DMS114 treated with DMSO at 0.1 percent for 48 hours (cell line): ENCODE data around the gene ZBTB40.

Experiments used
- DNase-seq: peaks from one replicate; lab custom pipeline; 2025; ENCODE audit not compliant: unreplicated experiment; lab: John Stamatoyannopoulos, UW

The ZBTB40 gene

DNA sequence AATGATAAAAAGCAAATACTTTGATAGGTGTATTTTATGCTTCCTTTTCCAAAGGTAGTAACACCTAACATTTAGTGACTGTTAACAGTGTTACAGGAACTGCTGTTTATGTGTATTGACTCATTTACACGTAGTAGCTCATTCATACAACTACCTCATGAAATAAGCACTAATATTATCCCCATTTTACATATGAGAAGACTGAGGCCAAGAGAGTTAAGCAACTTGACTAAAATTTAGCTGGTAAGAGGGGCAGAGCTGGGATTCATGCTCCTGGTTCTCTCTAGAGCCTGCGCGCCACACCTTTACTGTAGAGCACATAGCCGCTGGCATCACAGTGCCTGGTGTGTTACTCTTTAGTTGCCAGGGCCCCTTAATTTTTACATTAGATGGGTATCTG is 11.3 kb downstream of the ZBTB40 start:
- no peak for DNase-seq

DNA sequence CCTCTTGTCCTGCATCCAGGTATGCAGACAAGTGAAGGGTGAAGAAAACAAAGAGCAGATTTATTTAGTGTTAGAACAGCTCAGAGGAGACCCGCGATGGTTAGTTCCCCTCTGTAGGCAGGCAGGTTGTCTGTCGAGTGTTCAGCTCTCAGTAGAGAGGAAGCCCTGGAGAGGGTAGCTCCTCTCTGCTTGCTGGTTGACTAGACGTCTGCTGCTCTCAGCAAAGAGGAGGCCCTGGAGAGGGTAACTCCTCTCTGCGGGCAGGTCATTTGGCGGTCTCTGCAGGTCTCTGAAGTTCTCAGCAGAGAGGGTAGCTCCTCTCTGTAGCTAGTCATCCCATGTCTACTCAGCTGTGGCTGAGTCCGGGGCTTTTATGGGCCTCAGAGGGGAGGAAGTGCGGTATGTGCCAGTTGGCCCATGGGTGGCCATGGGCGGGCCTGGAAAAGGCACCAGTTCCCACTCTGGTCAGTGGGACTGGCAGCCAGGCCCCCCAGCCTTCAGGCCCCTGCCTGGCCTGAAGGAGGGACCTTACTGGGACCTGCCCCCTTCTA is 13.4 kb downstream of the ZBTB40 start:
- no peak for DNase-seq

DNA sequence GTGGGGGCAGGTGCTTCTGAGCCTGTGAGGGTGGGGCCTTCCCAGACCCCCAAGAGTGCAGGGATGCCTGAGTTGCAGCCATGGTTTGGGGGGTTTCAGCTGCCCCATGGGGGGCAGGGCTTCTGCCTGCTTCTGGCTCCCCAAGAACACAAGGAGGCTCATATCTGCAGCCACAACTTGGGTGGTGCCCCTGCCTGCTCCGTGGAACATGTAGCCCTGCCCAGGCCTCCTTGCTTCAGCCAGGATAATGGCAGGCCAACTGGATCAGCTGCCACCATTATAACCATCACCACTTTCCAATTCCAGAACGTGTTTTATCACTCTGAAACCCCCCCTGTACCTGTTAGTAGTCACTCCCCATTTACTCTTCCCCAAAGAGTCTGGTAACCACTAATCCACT is 14.0 kb downstream of the ZBTB40 start:
- no peak for DNase-seq

DNA sequence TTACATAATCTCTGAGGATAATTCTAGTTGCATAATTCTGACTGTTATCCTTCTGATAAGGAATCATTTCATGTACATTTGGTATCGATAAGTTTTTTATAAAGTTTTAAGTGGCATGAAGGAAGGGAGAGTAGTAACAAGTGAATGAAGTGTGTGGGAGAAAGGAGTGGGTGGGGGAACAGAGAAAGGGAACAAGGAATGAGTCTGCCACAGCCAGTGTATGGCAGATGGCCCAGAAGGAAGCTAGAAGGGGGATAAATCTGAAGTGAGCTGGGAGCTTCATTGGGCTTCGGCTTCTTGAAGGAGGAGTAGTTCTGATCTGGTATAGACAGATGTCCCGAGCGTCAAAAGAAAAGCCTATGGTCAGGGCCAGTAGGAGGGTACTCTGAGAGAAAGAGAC is 18.6 kb downstream of the ZBTB40 start:
- DNase-seq, result no peak

DNA sequence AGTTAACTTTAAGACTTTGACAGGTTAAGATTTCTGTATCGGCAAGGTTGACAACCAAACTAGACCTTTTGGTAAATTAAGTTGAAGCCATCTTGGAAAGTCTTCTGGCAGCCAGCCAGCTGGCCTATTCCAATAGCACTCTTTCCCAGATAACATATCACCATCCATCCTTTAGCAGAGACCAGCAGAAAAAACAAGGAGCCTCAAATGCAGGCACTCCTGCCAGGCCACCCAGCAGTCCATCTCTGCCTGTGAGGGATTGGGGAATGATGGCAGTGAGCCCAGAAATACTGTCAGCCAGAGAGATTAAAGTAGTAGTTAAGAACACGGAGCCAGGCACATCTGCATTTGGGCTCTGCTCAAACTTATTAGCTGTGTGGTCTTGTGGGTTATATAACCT is 19.4 kb downstream of the ZBTB40 start:
- DNase-seq, result no peak

DNA sequence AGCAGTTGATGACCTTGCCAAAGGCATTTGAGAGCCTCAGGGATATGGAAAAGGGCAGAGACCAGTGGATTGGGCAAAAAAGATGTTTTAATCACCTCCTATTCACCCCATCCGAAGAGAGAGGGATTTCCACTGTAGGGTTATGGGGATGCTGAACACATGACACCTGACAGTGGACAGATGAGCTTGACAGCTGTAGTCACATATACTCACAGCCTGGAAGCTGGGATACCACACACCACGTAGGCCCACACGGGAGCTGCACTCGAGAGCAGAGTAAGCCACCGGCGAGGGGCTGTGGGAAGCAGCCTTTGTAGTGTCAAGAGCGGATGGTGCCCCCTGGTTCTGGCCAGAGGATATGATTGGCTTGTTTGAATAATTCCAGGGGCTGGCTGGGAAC is 20.0 kb downstream of the ZBTB40 start:
- no peak for DNase-seq

DNA sequence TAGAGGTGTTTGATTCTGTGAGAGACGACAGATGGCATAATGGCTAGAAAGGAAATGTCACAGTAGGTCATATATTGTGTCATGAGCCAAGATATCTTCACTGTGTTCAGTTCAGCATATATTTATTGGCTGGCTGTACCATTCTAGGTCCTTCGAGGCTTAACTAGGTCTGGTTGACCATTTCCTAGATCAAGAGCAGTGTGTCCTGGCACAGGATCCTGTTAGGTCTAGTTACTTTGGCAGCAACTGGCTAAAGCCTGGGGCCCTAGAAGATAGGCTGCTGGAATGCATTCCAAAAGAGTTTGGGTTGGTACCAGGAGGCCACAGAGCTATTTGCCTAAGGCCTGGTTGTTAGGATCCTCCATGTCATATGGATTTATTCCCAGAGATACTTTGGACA is 20.9 kb downstream of the ZBTB40 start:
- no peak for DNase-seq

DNA sequence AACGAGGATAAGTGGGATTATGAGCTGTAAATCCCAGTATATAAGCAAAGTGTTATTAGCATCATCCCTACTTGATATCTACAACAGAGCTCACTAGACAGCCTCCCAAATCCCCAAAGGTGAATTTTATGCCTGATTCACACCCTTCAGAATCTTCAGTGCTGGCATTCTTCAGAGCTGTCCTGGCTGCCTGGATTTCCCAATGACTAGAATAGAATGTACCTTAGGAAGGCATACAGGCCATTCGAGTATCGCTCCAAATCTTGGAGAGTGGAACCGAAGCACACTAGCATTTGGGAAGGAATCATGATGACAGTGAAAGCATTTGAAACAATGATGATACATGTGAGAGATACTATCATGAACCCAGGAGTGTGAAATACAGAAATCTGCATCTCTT is 22.3 kb downstream of the ZBTB40 start:
- DNase-seq, result no peak

DNA sequence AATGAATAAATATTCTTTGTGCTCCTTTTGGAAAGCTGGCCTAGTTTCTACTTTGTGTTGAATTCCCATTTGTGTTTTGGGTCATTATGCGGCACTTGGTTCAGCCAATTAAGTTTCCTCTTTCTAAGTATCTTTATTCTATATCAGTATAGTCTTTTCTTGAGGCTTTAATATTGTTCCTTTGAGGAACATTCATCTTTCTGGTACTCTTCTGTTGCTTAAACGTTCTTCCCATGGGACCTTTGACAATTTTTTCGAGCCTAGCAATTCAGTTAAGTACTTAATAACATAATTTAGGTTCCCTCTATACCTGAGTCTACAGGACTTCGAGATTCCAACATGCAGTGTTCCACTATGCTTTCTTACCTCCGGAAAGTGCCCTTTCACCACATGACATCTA is 24.9 kb downstream of the ZBTB40 start:
- no peak for DNase-seq

DNA sequence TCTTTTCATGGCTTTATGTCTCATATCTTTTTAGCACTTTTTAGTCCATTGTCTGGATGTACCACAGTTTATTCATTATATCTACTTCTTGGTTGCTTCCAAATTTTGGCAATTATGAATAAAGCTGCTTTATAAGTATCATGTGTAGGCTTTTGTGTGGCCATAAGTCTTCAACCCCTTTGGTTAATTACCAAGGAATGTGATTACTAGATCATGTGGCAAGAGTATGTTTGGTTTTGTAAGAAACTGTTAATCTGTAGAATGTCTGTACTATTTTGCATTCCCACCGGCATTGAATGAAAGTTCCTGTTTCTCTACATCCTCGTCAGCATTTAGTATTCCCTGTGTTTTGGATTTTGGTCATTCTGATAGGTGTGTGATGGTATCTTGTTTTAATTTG is 31.5 kb downstream of the ZBTB40 start:
- DNase-seq, result no peak

DNA sequence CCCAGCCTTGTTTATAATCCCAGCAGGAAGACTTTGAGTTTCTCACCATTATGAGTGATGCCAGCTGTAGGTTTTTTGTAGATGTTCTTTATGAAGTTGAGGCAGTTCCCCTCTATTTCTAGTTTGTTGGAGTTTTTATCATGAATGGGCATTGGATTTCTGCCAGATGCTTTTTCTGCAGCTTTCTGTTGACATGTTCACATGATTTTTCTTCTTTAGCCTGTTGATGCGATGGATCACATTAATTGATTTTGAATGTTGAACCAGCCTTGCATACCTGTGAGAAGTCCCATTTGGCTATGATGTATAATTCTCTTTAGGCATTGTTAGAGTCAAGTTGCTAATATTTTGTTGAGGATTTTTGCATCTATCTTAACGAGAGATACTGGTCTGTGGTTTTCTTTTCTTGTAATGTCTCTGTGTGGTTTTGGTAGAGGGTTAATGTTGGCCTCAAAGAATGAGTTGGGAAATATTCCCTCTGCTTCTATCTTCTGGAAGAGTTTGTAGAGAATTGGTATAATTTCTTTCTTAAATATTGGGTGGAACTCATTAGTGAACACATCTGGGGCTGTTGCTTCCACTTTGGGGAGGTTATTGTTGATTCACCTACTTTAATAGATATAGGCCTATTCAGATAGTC is 33.2 kb downstream of the ZBTB40 start:
- DNase-seq, result no peak

DNA sequence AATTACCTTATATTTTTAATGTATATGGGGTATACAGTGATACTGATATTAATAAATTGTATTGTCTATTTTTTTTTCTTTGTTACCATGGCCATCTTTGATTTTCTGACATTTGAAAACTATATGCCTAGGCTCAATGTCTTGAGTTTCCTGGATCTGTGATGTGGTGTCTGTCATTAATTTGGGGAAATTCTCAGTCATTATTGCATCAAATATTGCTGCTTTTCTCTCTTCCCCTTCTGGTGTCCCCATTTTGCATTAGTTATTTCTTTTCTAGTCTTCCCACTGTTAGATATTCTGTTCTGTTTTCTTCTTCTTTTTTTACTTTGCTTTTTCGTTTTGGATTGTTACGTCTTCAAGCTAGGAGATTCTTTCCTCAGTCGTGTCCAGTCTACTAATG is 33.8 kb downstream of the ZBTB40 start:
- DNase-seq, result no peak

DNA sequence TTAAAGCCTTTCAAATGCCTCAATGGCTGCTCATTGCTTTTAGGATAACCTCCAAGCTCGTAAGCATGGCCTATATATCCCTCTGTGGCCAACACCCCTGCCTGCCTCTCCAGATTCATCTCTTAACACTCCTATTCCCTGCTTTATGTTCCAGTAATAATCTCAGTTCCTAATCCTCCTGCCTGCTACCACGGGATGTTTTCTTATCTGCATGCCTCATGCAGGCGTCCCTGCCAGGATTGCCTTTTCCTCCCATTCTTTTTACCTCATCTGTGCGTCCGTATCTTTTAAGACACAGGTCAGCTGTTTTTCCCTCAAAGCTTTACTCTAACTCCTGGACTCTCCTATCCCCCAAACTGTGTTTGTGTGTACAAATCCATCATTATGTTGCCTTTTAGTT is 36.1 kb downstream of the ZBTB40 start:
- DNase-seq, result no peak

DNA sequence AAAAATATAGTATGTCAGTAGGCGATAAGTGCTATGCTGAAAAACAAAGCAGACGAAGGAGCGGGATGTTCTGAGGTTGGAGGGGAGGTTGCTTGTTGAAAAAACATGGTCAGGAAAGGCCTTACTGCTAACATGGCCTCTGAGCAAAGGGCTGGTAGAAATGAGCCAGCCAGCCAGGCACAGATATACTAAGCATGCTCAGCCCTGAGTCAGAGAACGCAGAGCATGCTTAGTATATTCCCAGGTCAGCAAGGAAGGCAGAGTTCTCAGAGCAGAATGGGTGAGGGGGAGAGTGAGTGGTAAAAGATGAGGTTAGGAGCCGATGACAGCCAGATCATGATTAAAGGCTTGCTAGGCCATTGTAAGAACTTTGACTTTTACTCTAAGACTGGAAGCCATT is 36.7 kb downstream of the ZBTB40 start:
- no peak for DNase-seq

DNA sequence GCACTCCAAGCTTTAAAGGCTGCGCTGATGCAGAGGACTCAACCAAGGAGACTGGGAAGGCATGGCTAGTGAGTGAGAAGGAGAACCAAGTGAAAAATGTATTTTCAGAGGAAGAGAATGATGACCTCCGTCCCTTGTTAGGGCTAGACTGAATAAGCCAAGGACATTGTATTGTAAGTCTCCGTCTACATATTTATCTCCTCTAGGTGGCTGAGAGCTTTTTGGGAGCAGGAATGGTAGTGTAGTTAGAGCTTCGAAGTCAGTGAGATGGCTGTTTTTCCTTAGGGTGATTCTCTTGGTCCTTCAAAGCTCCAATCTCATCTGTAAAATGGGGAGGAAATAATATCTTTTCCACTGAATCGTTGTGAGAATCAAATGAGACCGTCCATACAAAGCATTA is 37.6 kb downstream of the ZBTB40 start:
- no peak for DNase-seq

DNA sequence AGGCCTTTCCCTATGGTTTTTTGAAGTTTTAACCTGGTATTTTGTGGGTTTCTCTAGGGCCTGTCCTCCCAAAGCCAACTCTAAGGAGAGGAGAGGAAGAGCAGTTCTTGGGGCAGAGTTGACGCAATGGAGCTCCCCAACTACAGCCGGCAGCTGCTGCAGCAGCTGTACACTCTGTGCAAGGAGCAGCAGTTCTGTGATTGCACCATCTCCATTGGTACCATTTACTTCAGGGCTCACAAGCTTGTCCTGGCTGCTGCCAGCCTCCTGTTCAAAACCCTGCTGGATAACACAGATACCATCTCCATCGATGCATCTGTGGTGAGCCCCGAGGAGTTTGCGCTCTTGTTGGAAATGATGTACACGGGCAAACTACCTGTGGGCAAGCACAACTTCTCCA is 38.2 kb downstream of the ZBTB40 start:
- no peak for DNase-seq

DNA sequence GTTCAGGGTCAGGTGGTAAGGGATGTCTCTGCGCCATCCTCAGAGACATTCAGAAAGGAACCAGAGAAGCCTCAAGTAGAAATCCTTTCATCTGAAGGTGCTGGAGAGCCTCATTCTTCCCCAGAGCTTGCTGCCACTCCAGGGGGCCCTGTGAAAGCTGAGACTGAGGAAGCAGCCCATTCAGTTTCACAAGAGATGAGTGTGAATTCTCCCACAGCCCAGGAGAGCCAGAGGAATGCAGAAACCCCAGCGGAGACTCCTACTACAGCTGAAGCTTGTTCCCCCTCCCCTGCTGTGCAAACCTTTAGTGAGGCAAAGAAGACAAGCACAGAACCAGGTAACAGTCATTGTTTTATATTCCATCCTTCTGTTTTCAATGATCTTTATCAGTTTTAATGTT is 38.7 kb downstream of the ZBTB40 start:
- DNase-seq, result no peak

DNA sequence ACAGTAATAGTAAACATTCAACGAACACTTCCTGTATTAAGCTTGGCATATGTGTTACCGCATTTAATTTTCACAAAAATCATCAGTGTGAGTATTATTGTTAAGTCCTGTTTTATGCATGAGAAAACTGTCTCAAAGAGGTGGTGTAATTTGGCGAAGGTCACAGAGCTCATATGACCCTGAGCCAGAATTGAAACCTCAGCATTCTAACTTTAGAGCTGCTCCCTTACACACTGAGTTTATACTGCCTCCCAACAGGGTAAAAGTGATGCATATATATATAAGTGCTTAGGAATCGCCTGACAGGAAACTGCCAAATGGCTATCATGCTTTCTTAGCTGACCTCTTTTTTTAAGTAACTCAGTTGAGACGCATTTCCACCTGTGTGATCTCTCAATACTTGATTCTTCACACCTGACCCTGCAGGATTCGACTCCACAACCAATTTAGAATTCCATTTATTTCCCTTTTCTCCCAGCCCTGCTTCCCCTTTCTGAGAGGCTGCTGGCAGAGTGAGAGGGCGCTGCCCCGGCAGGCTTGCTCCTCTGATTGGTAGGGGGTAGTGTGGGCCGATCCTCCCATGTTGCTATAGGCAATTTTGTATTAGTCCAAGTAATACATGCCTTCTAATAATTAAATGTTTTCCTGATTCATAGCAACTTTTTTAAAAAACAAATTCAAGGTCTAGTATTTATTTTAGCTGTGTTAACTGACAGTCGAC is 40.5 kb downstream of the ZBTB40 start:
- DNase-seq, result no peak

DNA sequence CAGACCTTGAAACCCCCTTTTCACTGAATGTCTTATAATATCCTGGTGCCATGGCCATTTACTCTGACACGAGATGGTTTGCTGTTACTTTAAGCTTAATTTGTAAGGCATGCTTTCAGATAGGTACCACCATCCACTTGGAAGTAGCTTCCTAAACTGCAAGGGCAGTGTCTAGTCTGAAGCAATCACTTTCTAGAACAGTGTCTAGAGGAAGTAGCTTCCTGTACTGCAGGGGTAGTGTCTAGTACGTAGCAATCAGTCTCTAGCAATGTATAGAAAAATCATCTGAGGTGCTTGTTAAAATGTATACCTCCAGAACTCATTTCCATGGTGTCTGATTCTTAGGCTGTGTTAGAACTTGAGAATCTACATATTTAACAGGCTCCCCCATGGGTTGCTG is 42.5 kb downstream of the ZBTB40 start:
- no peak for DNase-seq

DNA sequence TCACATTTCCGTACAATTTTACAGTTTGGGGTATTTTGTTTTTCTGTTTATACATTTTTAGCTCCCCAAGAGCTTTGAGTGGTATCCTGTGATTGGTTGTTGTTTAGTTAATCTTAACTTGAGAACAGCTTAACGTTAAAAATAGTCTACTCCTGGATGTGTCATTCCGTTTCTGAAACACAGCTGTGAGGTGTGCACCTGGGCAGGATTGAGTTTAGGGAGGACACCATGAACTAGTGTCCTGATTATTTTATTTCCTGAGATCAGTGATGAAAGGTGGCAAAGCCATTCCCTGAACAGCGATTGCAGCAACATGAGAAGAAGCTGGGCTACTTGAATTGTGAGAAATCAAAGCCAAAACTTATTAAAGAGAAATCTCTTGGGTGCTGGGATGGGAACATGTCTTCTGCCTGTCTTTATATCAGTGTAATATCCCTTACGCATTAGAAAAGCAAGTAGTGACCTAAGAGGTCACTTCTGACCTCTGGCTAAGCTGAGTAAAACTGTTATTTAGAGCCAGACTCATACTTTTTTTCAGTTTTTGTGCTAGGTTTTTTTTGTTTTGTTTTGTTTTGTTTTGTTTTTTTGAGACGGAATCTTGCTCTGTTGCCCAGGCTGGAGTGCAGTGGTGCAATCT is 43.4 kb downstream of the ZBTB40 start:
- DNase-seq, result no peak

DNA sequence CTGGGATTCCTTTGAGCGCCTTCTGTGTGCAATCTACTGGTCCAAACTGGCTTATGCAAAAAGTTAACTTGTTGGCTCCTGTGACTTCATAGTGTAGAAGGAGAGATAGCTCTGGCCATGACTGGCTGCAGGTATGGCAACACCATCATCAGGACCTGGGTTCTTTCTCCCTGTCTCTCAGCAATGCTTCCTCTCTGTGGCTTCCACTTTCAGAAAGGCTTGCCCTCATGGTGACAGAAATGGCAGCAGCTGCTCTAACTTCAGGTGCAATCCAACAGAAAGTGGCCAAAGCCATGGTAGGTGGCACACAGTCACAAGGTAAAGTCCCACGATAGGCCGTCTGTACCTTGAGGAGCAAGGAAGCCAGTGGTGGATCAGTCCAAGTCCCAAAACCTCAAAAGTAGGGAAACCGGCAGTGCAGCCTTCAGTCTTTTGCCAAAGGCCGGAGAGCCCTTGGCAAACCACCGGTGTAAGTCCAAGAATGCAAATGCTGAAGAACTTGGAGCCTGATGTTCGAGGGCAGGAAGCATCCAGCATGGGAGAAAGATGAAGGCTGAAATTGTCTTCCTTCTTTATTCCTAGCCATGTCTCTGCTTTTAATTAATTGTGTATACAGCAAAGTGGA is 45.0 kb downstream of the ZBTB40 start:
- DNase-seq, result no peak

DNA sequence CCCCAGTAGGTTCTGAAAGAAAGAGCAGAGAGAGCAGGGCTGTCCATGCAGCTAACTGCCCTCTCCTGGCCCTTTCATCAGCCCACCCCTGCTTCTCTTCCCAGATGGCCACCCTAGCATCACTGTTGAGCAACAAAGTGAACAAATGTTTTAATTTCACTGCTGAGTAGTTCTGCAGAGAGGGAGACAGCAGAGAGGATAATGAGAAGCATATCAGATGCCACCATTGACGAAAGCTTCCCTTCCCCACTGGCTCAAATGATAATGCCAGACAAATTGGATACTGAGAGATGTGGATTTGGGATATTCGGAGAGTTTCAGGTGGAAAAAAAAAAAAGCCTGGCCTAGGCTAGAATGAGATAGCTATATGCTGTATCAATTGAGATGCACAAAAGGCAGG is 46.8 kb downstream of the ZBTB40 start:
- no peak for DNase-seq
